Glutamatergic neuron (in vitro differentiated cells): Measurements from ENCODE around the gene ASPSCR1. TPM values are rescaled to one million over a fixed set of nuclear protein-coding genes. Genes with fewer than 3 reads are reported as not detected.

Experiments
- DNase-seq: peaks from one replicate; pipeline ENCODE4 v3.0.0; 2022
- H3K27ac Mint-ChIP-seq: one replicate; pipeline ENCODE4 v1.8.0; 2020; ENCODE audit warnings: mild to moderate bottlenecking, mixed read lengths, inconsistent platforms; ENCODE audit not compliant: unreplicated experiment
- H3K27me3 Mint-ChIP-seq: one replicate; pipeline ENCODE4 v1.8.0; 2020; ENCODE audit warnings: mild to moderate bottlenecking, moderate library complexity, mixed read lengths, inconsistent platforms; ENCODE audit not compliant: unreplicated experiment
- H3K36me3 Mint-ChIP-seq: one replicate; pipeline ENCODE4 v1.8.0; 2020; ENCODE audit warnings: mild to moderate bottlenecking, mixed read lengths, inconsistent platforms; ENCODE audit not compliant: unreplicated experiment
- H3K4me1 Mint-ChIP-seq: one replicate; pipeline ENCODE4 v1.8.0; 2020; ENCODE audit warnings: mild to moderate bottlenecking, low read depth, mixed read lengths, inconsistent platforms; ENCODE audit not compliant: unreplicated experiment
- H3K4me3 Mint-ChIP-seq: one replicate; pipeline ENCODE4 v1.8.0; 2020; ENCODE audit warnings: mild to moderate bottlenecking, mixed read lengths, inconsistent platforms; ENCODE audit not compliant: unreplicated experiment
- H3K9me3 Mint-ChIP-seq: one replicate; pipeline ENCODE4 v1.8.0; 2020; ENCODE audit warnings: mild to moderate bottlenecking, moderate library complexity, mixed read lengths, inconsistent platforms; ENCODE audit not compliant: unreplicated experiment
- CTCF ChIP-seq: fragments of 200-600 bp; sonication (generic); IDR thresholded peaks from one replicate; pipeline ENCODE4 v1.5.0; 2021; ENCODE audit not compliant: partially characterized antibody, unreplicated experiment
- total RNA-seq: library from RNA; stranded (reverse); fragmentation: NEBNext Ultra II Directional; extraction: Animal tissue kit (Norgen Biotek cat#: 25700); gene quantifications from one replicate; pipeline ENCODE4 v1.2.1, GENCODE V29; 2021; ENCODE audit not compliant: unreplicated experiment

The ASPSCR1 gene
- total RNA-seq, 1 donor from 2014 or later, result 51.7 TPM

GRCh38 chr17:82004517-82005455, 27.4 kb downstream of the ASPSCR1 start:
- H3K27me3 Mint-ChIP-seq, result peaks cover 5% of the 10 kb centered on the region
- H3K27ac Mint-ChIP-seq, result no peak overlapping the region
- H3K9me3 Mint-ChIP-seq, result peaks cover 5% of the 10 kb centered on the region
- H3K36me3 Mint-ChIP-seq, result no peaks in the 10 kb centered on the region
- H3K4me1 Mint-ChIP-seq, result peaks cover 13% of the 10 kb centered on the region
- no peak for TF ChIP-seq CTCF
- H3K4me3 Mint-ChIP-seq, result no peak overlapping the region
- peak; percentile 17 for DNase-seq

GRCh38 chr17:82005701-82006348, 28.4 kb downstream of the ASPSCR1 start:
- no peak for DNase-seq
- Mint-ChIP-seq H3K27ac (peak overlapping the region; percentile 81), H3K9me3 (peaks cover 5% of the 10 kb centered on the region)

GRCh38 chr17:82006468-82007227, 29.2 kb downstream of the ASPSCR1 start:
- Mint-ChIP-seq H3K9me3 (peaks cover 5% of the 10 kb centered on the region), H3K4me3 (peak overlapping the region; percentile 60), H3K27me3 (peaks cover 5% of the 10 kb centered on the region), H3K27ac (peak overlapping the region; percentile 81), H3K36me3 (no peaks in the 10 kb centered on the region), H3K4me1 (peaks cover 10% of the 10 kb centered on the region)
- DNase-seq, result no peak
- TF ChIP-seq CTCF, result no peak

More at GRCh38 chr17:82005701-82006348, 28.4 kb downstream of the ASPSCR1 start:
- H3K36me3 Mint-ChIP-seq, result no peaks in the 10 kb centered on the region
- peak overlapping the region; percentile 60 for H3K4me3 Mint-ChIP-seq
- no peak for TF ChIP-seq CTCF
- peaks cover 11% of the 10 kb centered on the region for H3K4me1 Mint-ChIP-seq
- H3K27me3 Mint-ChIP-seq, result peaks cover 5% of the 10 kb centered on the region

GRCh38 chr17:82007228-82007494, 29.7 kb downstream of the ASPSCR1 start:
- peaks cover 5% of the 10 kb centered on the region for H3K9me3 Mint-ChIP-seq
- no peak for DNase-seq
- H3K27ac Mint-ChIP-seq, result no peak overlapping the region
- H3K27me3 Mint-ChIP-seq, result peaks cover 5% of the 10 kb centered on the region
- no peak for TF ChIP-seq CTCF
- peaks cover 10% of the 10 kb centered on the region for H3K4me1 Mint-ChIP-seq
- no peaks in the 10 kb centered on the region for H3K36me3 Mint-ChIP-seq
- H3K4me3 Mint-ChIP-seq, result no peak overlapping the region
